22Rv1 (cell line): ENCODE data around the gene BRCA2.

Experiments
- ZFX ChIP-seq: fragments of 450-650 bp; IDR thresholded peaks from 2 replicates; pipeline ENCODE4 v1.6.1; 2017; ENCODE audit warnings: antibody characterized with exemption, borderline replicate concordance
- TF ChIP-seq, protein P1 (sequence below): fragments of 450-650 bp; IDR thresholded peaks from 2 replicates; pipeline ENCODE4 v1.5.1; 2017; ENCODE audit warnings: mild to moderate bottlenecking

DNA sequence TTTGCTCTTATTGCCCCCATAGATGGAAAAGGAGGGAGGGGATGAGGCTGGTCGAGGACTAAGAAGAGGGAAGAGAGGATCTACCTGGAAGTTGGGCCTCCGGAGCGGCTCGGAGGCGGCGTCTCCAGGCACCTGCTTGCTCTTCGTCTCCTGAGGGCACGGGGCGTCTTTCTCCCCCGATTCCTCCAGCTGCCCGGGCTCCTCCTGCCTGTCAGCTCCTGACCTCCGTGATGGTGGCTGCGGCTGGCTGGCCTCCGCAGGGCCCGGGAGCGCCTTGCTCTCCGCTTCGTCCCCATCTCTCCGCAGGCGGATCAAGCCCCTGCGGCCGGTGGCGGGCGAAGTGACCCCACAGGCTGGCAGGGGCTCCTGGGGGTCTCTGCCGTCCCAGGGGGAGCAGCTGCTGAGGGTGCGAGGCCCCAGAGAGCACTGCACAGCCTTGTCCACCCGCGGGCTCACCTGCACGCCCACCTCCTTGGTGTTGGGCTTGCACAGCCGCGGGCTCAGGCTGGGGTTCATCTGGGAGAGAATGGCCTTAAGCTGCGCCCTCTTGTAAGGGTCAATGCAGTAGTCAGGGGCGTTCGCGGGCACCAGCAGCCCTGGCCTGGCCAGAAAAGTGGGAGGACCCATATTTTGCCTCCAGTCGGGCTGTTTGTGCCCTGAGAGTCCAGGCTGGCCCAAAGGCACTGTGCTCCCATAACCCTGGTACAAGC is 4.0 kb upstream of the BRCA2 start:
- TF ChIP-seq, protein P1, sequence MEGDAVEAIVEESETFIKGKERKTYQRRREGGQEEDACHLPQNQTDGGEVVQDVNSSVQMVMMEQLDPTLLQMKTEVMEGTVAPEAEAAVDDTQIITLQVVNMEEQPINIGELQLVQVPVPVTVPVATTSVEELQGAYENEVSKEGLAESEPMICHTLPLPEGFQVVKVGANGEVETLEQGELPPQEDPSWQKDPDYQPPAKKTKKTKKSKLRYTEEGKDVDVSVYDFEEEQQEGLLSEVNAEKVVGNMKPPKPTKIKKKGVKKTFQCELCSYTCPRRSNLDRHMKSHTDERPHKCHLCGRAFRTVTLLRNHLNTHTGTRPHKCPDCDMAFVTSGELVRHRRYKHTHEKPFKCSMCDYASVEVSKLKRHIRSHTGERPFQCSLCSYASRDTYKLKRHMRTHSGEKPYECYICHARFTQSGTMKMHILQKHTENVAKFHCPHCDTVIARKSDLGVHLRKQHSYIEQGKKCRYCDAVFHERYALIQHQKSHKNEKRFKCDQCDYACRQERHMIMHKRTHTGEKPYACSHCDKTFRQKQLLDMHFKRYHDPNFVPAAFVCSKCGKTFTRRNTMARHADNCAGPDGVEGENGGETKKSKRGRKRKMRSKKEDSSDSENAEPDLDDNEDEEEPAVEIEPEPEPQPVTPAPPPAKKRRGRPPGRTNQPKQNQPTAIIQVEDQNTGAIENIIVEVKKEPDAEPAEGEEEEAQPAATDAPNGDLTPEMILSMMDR = no peak
- TF ChIP-seq ZFX = no peak
